GM12875 (cell line): ENCODE measurements around the gene SHD.

ENCODE experiments used
- H3K4me3 ChIP-seq: one replicate; pipeline ENCODE4 v1.5.1; 2011; ENCODE audit warnings: low read depth, low read length, control low read depth
- TF ChIP-seq, protein P1 (sequence below): IDR thresholded peaks from 2 replicates; pipeline ENCODE4 v1.5.1; 2011; ENCODE audit warnings: low read depth, mild to moderate bottlenecking, control low read depth, inconsistent platforms, low read length, moderate library complexity, borderline replicate concordance; ENCODE audit not compliant: insufficient read depth

The SHD gene

DNA sequence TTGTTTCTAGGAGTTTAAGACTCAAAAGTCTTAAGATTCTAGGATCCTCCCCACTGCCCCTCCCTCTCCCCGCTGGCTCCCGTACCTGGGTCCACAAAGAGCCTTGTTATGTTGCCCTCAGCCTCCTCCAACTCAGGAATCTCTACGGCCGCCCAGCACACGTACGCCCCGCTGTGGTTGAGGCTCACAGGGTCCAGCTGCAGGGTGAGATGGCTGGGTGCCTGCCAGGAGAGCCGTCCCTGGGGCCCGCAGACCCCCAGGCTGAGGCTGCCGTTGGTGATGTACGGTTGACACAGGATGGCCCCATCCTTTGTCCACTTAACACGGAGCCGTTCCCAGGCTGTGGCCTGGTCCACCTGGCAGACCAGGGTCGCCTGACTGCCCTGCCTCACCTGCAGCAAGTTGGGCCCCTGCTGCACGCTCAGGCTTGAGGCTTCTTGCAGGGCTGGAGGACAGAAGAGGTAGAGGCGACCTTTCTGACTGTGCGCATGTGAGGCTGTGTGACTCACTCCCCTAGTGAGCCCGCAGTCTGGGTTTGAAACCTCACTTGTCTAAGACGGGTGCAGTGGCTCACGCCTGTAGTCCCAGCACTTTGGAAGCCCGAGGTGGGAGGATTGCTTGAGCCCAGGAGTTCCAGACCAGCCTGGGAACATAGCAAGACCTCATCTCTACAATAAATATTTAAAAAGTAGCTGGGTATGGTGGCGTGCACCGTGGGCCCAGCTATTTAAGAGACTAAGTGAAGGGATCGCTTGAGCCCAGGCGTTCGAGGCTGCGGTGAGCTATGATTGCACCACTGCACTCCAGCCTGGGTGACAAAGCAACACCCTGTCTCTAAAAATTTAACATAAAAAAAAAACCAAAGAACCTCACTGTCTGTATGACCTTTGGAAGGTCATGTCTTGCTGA lies 19.1 kb downstream of the SHD start:
- no peak overlapping the region for H3K4me3 ChIP-seq
- TF ChIP-seq, protein P1, sequence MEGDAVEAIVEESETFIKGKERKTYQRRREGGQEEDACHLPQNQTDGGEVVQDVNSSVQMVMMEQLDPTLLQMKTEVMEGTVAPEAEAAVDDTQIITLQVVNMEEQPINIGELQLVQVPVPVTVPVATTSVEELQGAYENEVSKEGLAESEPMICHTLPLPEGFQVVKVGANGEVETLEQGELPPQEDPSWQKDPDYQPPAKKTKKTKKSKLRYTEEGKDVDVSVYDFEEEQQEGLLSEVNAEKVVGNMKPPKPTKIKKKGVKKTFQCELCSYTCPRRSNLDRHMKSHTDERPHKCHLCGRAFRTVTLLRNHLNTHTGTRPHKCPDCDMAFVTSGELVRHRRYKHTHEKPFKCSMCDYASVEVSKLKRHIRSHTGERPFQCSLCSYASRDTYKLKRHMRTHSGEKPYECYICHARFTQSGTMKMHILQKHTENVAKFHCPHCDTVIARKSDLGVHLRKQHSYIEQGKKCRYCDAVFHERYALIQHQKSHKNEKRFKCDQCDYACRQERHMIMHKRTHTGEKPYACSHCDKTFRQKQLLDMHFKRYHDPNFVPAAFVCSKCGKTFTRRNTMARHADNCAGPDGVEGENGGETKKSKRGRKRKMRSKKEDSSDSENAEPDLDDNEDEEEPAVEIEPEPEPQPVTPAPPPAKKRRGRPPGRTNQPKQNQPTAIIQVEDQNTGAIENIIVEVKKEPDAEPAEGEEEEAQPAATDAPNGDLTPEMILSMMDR, result no peak

DNA sequence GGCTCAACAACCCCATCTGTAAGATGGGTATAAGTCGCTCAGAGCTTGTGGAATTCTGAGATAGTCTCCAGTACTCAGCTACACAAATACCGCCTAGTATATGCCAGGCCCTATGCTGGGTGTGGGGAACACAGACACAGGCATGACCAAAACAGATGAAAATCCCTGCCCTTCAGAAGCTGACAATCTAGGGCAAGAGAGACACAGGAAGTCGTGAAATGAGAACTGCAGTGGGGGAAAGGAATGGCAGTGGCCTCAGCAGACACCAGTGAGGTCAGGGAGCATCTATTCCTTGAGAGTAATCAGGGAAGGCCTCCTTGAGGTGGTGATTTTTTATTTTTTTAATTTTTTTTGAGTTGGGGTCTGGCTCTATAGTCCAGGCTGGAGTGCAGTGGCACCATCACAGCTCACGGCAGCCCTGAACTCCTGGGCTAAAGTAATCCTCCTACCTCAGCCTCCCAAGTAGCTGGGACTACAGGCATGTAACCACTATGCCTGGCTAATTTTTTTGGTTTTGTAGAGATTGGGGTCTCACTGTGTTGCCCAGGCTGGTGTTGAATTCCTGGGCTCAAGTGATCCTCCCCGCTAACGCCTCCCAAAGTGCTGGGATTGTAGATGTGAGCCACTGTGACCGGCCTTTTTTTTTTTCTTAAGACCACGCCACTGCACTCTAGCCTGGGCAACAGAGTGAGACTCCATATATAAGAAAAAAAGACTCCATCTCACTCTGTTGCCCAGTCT lies 19.9 kb downstream of the SHD start:
- H3K4me3 ChIP-seq, result no peak overlapping the region
- TF ChIP-seq, protein P1, result no peak

DNA sequence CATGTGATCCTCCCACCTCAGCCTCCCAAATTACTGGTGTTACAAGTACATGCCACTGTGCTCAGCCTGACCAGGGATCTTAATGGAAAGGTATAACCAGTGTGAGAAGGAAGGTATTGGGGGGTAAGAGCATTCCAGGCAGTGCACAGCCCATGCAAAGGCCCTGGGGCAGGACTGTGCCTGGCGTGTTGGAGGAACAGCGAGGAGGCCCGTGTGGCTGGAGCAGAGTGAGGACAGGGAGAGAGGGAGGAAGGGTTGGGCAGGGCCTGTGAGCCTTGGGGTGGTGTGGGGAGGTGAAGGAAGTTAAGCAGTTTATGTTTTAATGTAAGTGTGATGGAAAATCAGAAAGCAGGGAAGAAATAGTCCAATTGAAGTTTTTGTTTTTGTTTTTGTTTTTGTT lies 21.5 kb downstream of the SHD start:
- TF ChIP-seq, protein P1, result no peak
- H3K4me3 ChIP-seq, result no peak overlapping the region

DNA sequence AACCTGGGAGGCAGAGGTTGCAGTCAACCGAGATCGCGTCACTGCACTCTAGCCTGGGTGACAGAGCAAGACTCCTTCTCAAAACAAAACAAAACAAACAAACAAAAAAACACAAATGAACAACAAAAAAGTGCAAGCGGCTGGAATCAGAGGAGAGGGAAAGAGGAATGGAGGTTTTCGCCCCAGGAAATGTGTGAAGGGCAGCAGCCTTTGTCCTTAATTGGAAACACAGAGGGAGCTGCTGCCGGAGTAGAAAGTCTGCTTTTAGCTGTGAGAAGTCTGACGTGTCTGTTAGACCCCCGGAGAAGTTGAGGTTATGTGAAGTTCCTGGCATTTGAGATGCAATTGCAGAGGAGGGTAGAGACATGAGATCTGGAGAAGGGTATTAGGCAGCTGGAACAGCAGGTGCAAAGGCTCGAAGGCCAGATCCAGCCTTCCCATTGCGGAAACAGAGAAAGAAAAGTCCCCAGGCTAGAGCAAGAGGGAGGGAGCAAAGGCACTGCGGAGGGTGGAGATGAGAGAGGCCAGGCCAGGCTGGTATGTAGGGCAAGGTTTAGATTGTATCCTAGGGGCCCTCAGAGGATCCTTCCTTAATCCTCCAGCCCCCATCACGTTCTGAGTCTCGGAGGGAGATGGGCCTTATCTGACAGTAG lies 22.6 kb downstream of the SHD start:
- TF ChIP-seq, protein P1, result no peak
- no peak overlapping the region for H3K4me3 ChIP-seq

DNA sequence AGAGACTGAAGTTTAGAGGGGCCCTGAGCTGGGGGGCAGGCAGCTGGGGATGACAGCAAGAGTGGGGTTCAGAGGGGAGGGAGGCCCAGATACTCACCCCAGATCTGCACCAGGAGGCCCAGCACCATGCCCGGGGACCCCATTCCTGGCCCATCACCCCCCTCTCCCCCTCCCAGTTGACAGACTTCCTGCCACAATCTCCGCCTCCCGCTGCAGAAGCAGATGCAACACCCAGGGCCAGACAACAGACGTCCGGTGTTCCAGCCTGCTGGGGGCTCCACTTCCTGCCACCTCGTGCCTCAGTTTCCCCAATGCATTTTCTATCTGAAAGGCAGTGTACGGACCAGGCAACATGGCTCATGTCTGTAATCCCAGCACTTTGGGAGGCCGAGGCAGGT lies 23.2 kb downstream of the SHD start, which contains the start of gene TMIGD2:
Gene TMIGD2 (minus strand): TSS at position 147 of the 398 bp plus-strand sequence. CDS start 4 bp downstream, at position 143.
- TF ChIP-seq, protein P1, result no peak
- no peak within 1 kb of the TSS for H3K4me3 ChIP-seq

DNA sequence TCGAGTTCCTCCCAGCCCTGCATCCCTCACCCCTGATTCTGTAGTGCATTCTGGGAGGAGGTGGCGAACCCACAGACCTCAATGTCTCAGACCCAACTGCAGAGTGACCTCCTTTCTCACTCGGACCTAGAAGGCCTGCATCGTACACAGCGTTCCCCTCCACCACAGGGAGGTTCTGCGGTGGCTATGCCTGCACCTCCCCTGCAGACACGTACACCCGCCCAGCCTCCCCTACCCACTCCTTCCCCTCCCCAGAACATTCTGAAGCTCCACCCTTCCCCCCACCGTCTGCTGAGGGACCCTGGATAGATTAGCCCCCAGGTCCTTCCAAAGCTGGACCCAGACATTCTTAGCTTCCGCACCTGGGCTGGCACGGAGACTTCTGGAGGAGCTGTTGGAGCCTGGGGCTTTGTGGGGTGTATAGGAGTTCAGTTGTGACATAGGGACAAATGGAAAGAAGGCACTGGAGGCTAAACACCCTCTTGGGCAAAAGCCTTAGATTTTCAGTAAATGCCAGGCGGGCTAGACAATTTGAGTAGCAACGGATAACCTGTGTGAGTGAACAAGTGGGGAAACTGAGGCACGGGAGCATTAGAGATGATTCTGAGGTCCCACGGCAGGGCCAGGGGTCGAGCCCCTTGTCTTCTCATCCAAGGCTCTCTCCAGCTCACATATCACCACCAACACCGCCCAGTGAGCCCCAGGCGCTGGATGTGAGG lies 24.9 kb downstream of the SHD start:
- TF ChIP-seq, protein P1, result no peak
- H3K4me3 ChIP-seq, result no peak overlapping the region
